Suprapubic skin (tissue), 4 donors: Measurements from ENCODE around the gene TCAP.

ENCODE experiments used
- CTCF ChIP-seq, 2 donors: fragments of 200-600 bp in 1 of 2; fragments of 450-650 bp in 1 of 2; sonication (generic) in 1 of 2; IDR thresholded peaks; one replicate each; pipeline ENCODE4 v1.5.1; 2016 to 2019; ENCODE audit warnings: antibody characterized with exemption in 2 of 2, mild to moderate bottlenecking in 1 of 2, moderate library complexity in 1 of 2
- EP300 ChIP-seq: sonication (generic); formaldehyde crosslinking; IDR thresholded peaks from one replicate; pipeline ENCODE4 v1.6.1; 2017; ENCODE audit warnings: antibody characterized with exemption
- POLR2A ChIP-seq, 2 donors: fragments of 450-650 bp; IDR thresholded peaks; one replicate each; pipeline ENCODE4 v1.6.1; 2017; ENCODE audit warnings: antibody characterized with exemption in 2 of 2, mild to moderate bottlenecking in 2 of 2, moderate library complexity in 2 of 2
- POLR2AphosphoS5 ChIP-seq, 3 donors: sonication (generic); formaldehyde crosslinking; IDR thresholded peaks; one replicate each; pipeline ENCODE4 v1.6.1; 2017; ENCODE audit warnings: antibody characterized with exemption in 3 of 3

DNA sequence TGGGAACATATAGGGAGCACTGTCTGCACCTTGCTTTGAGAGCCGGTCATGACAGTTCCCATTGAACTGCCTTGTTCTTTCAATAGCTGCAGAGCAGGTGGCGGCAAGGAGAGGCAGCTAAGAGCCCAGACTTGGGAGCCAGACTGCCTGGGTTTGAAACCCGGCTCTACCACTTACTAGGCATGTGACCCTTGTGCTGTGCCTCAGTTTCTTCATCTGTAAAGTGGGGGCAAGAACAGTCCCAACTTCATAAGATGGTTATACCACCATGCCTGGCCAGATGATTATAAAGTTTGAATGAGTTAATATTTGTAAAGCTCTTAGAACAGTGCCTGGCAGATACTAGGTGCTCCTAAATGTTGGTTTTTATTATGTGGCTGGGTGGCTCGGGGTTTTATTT lies 49.1 kb downstream of the TCAP start:
- no peak for TF ChIP-seq CTCF (IDR thresholded peaks at IDR 0.05)
- no peak for TF ChIP-seq POLR2A (IDR thresholded peaks at IDR 0.05)
- no peak for TF ChIP-seq POLR2AphosphoS5 (IDR thresholded peaks at IDR 0.05)
- no peak for TF ChIP-seq EP300
